HepG2 (cell line): ENCODE data around the gene GHSR. TPM values are rescaled to one million over a fixed set of nuclear protein-coding genes. Genes with fewer than 3 reads are reported as not detected.

Experiments used
- ATAC-seq: fragments of 200-7000 bp; cut with Tn5 transposase; 3 replicates; pipeline ENCODE4 v1.9.1; 2020; ENCODE audit warnings: mild to moderate bottlenecking, moderate library complexity
- BruUV-seq: library from RNA; stranded (reverse); fragments of 400-500 nt; replicated peaks from 2 replicates; lab custom pipeline; 2021; lab: Mats Ljungman, UMichigan
- CTCF ChIA-PET: fragments of 300-600 bp; formaldehyde crosslinking; extraction: SDS; loops from one replicate; lab custom pipeline; 2021; ENCODE audit warnings: low total read pairs, inconsistent platforms, low intra/inter-chr PET ratio; lab: Yijun Ruan, JAX
- POLR2A ChIA-PET: fragments of 350-600 bp; sonication (Branson Sonifier 250); formaldehyde crosslinking; loops from one replicate; lab custom pipeline; 2020; ENCODE audit warnings: antibody characterized with exemption, inconsistent platforms; lab: Yijun Ruan, JAX
- DNase-seq: peaks from one replicate; pipeline ENCODE4 v3.0.0-alpha.2; 2015; ENCODE audit warnings: low spot score
- FAIRE-seq: peaks from 3 replicates; lab custom pipeline; 2011; peaks lifted over from hg19 to GRCh38; lab: Jason Lieb, UNC
- H2AFZ ChIP-seq: one replicate; pipeline ENCODE4 v1.6.1; 2011; ENCODE audit warnings: low read length, inconsistent platforms
- H3K27ac ChIP-seq: fragments of 300-600 bp; 3 replicates; pipeline ENCODE4 v1.8.0; 2011; ENCODE audit warnings: mixed run types, mild to moderate bottlenecking, mixed read lengths, low read length, inconsistent platforms; ENCODE audit not compliant: insufficient read depth; ENCODE audit errors: extremely low read length
- H3K27me3 ChIP-seq, 2 experiments: fragments of 200-600 bp in 1 of 2; 2 replicates in 1 of 2; 3 replicates in 1 of 2; pipeline versions ENCODE4 v1.6.0 to v1.8.0; 2011; ENCODE audit warnings: low read length in 2 of 2, mild to moderate bottlenecking in 2 of 2, moderate library complexity in 2 of 2, inconsistent platforms in 1 of 2; ENCODE audit not compliant: insufficient read depth in 2 of 2, control insufficient read depth in 1 of 2
- H3K36me3 ChIP-seq, 2 experiments: fragments of 200-600 bp in 1 of 2; replicated peaks in 1 of 2; 2 replicates in 1 of 2; 3 replicates in 1 of 2; pipeline versions ENCODE4 v1.5.1 to v1.8.0; 2011; ENCODE audit warnings: low read length in 2 of 2, inconsistent platforms in 1 of 2; ENCODE audit not compliant: insufficient read depth in 2 of 2, control insufficient read depth in 1 of 2
- H3K4me1 ChIP-seq: 2 replicates; pipeline ENCODE4 v1.5.1; 2012; ENCODE audit warnings: low read length, inconsistent platforms; ENCODE audit not compliant: insufficient read depth
- H3K4me2 ChIP-seq: 2 replicates; pipeline ENCODE4 v1.6.0; 2011; ENCODE audit warnings: low read depth, low read length, inconsistent platforms
- H3K4me3 ChIP-seq, 3 experiments: fragments of 200-600 bp in 1 of 3; sonication (generic), shearing (Covaris generic) in 1 of 3; replicated peaks in 1 of 3; 2 replicates each; pipeline ENCODE4 v1.5.1; 2011 to 2016; ENCODE audit warnings: low read length in 3 of 3, inconsistent platforms in 2 of 3, low read depth in 2 of 3, mild to moderate bottlenecking in 2 of 3, control low read depth in 1 of 3, mixed read lengths in 1 of 3; ENCODE audit not compliant: insufficient read depth in 1 of 3
- H3K79me2 ChIP-seq: one replicate; pipeline ENCODE4 v1.6.1; 2011; ENCODE audit warnings: low read length, inconsistent platforms; ENCODE audit not compliant: insufficient read depth
- H3K9ac ChIP-seq: 2 replicates; pipeline ENCODE4 v1.6.0; 2011; ENCODE audit warnings: mild to moderate bottlenecking, low read depth, low read length, inconsistent platforms; ENCODE audit not compliant: insufficient read depth
- H3K9me3 ChIP-seq: 2 replicates; pipeline ENCODE4 v1.5.1; 2012; ENCODE audit warnings: mild to moderate bottlenecking, low read length
- H4K20me1 ChIP-seq: 2 replicates; pipeline ENCODE4 v1.6.0; 2011; ENCODE audit warnings: inconsistent platforms, mild to moderate bottlenecking, low read length, moderate library complexity; ENCODE audit not compliant: insufficient read depth
- DRAP1 ChIP-seq: IDR thresholded peaks from 2 replicates; pipeline ENCODE4 v1.6.1; 2016; ENCODE audit warnings: missing genetic modification reagents, missing compliant biosample characterization
- POLR2AphosphoS2 ChIP-seq: IDR thresholded peaks from 2 replicates; pipeline ENCODE4 v1.6.1; 2011; ENCODE audit warnings: low read depth, low read length, improper control_type of control experiment
- WIZ ChIP-seq: sonication (generic); formaldehyde crosslinking; IDR thresholded peaks from 2 replicates; pipeline ENCODE4 v1.5.1; 2020; ENCODE audit warnings: mild to moderate bottlenecking, missing genetic modification reagents
- ZNF235 ChIP-seq: sonication (generic); formaldehyde crosslinking; IDR thresholded peaks from 2 replicates; pipeline ENCODE4 v1.8.1; 2023; ENCODE audit warnings: mild to moderate bottlenecking, missing genetic modification reagents, borderline replicate concordance
- ZNF33B ChIP-seq: sonication (generic); formaldehyde crosslinking; IDR thresholded peaks from 2 replicates; pipeline ENCODE4 v1.5.1; 2020; ENCODE audit warnings: mild to moderate bottlenecking, missing genetic modification reagents
- ZNF878 ChIP-seq: sonication (generic); formaldehyde crosslinking; IDR thresholded peaks from 2 replicates; pipeline ENCODE4 v1.8.1; 2023; ENCODE audit warnings: mild to moderate bottlenecking, missing genetic modification reagents, moderate library complexity
- in situ Hi-C: cut with HindIII; loops from 2 replicates; pipeline ENCODE4 v1.10.0; 2017; ENCODE audit warnings: low pct_unique_long_range_greater_than_20kb; ENCODE audit not compliant: extremely low pct_ligation_motif_present
- intact Hi-C: fragments of 100-400 bp; cut with micrococcal nuclease; formaldehyde crosslinking; loops from one replicate; pipeline ENCODE4 v1.10.0; 2022; ENCODE audit not compliant: unreplicated experiment
- polyA plus RNA-seq, 8 experiments: library from polyadenylated mRNA; depleted of rRNA in 3 of 8; stranded (reverse) in 7 of 8; unstranded in 1 of 8; fragments of >200 nt; fragmentation: Illumina TruSeq in 4 of 8; extraction: Trizol in 4 of 8; gene quantifications; 2 replicates each; pipeline versions ENCODE4 v1.2.1 to v1.2.3, GENCODE V29; 2011 to 2016; ENCODE audit warnings: low read depth in 4 of 8, missing spikeins in 1 of 8, mixed read lengths in 1 of 8; ENCODE audit not compliant: insufficient read depth in 1 of 8
- total RNA-seq, 5 experiments: library from RNA; depleted of rRNA; stranded (reverse); fragments of >200 nt; fragmentation: Illumina TruSeq; extraction: Trizol; gene quantifications; 2 replicates each; pipeline ENCODE4 v1.2.3, GENCODE V29; 2016; ENCODE audit warnings: low read depth in 1 of 5
- TF ChIP-seq, protein P1 (sequence below): sonication (generic); formaldehyde crosslinking; IDR thresholded peaks from 2 replicates; pipeline ENCODE4 v1.8.0; 2022; ENCODE audit warnings: mild to moderate bottlenecking, missing genetic modification reagents, borderline replicate concordance
- TF ChIP-seq, protein P2 (sequence below): sonication (generic); formaldehyde crosslinking; conservative IDR thresholded peaks from 2 replicates; pipeline ENCODE4 v1.8.0; 2022; ENCODE audit warnings: missing genetic modification reagents

Gene GHSR
- total and polyA plus RNA-seq, 2 of the 13 experiments (the other 11 are each of a cell fraction or from before 2014, with no cell fraction given): not detected

DNA sequence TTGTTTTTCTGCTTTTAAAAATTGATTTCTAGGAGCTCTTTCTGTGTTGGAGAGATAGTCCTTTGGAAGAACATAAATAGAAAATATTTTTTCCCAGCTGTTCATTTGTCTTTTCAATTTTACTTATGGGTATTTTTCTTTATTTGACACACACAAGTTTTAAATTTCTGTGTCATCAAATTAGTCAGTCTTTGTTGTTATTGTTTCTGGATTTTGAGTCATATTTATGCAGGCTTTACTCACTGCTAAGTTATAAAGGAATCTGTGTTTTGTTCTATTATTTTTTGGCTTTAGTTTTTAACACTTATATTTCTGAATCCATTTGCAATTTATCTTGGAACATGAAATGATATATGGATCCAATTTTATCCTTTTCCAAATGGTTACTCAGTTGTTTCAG is 5.9 kb upstream of the GHSR start:
- intact Hi-C loops: no loop called here

More for the DNA sequence above, 5.9 kb upstream of the GHSR start:
- no peak overlapping the region for H3K27ac ChIP-seq
- H3K9ac ChIP-seq: no peak overlapping the region
- ATAC-seq (no peak), DNase-seq (no peak), FAIRE-seq (no peak)
- in situ Hi-C loops: no loop called here
- H3K4me1 ChIP-seq: peaks cover 6% of the 10 kb centered on the region
- H3K9me3 ChIP-seq: no peaks in the 10 kb centered on the region
- no peak for TF ChIP-seq DRAP1 (CRISPR knock-in tag)
- no peak for TF ChIP-seq ZNF878 (CRISPR knock-in tag)
- no peak for TF ChIP-seq POLR2AphosphoS2
- TF ChIP-seq, protein P1, sequence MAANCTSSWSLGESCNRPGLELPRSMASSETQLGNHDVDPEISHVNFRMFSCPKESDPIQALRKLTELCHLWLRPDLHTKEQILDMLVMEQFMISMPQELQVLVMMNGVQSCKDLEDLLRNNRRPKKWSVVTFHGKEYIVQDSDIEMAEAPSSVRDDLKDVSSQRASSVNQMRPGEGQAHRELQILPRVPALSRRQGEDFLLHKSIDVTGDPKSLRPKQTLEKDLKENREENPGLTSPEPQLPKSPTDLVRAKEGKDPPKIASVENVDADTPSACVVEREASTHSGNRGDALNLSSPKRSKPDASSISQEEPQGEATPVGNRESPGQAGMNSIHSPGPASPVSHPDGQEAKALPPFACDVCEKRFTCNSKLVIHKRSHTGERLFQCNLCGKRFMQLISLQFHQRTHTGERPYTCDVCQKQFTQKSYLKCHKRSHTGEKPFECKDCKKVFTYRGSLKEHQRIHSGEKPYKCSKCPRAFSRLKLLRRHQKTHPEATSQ (CRISPR knock-in tag): no peak
- TF ChIP-seq, protein P2, sequence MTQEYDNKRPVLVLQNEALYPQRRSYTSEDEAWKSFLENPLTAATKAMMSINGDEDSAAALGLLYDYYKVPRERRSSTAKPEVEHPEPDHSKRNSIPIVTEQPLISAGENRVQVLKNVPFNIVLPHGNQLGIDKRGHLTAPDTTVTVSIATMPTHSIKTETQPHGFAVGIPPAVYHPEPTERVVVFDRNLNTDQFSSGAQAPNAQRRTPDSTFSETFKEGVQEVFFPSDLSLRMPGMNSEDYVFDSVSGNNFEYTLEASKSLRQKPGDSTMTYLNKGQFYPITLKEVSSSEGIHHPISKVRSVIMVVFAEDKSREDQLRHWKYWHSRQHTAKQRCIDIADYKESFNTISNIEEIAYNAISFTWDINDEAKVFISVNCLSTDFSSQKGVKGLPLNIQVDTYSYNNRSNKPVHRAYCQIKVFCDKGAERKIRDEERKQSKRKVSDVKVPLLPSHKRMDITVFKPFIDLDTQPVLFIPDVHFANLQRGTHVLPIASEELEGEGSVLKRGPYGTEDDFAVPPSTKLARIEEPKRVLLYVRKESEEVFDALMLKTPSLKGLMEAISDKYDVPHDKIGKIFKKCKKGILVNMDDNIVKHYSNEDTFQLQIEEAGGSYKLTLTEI (CRISPR knock-in tag): no peak
- TF ChIP-seq WIZ: no peak
- no peak for TF ChIP-seq ZNF235 (CRISPR knock-in tag)
- no peak for TF ChIP-seq ZNF33B
- BruUV-seq: no TSS peak
- H3K4me2 ChIP-seq: no peak overlapping the region
- peaks cover 2 to 10% of the 10 kb centered on the region in 2 experiments; a peak in 3 of 5 replicates for H3K27me3 ChIP-seq
- CTCF ChIA-PET: no interaction called here
- H3K4me3 ChIP-seq: no peak overlapping the region
- H3K36me3 ChIP-seq: no peaks in the 10 kb centered on the region
- POLR2A ChIA-PET: no interaction called here
- no peaks in the 10 kb centered on the region; the same call in 1 of the 2 replicates for H4K20me1 ChIP-seq
- no peak overlapping the region for H2AFZ ChIP-seq
- H3K79me2 ChIP-seq: no peaks in the 10 kb centered on the region
